Measurements from ENCODE around the gene EBF3.

DNA sequence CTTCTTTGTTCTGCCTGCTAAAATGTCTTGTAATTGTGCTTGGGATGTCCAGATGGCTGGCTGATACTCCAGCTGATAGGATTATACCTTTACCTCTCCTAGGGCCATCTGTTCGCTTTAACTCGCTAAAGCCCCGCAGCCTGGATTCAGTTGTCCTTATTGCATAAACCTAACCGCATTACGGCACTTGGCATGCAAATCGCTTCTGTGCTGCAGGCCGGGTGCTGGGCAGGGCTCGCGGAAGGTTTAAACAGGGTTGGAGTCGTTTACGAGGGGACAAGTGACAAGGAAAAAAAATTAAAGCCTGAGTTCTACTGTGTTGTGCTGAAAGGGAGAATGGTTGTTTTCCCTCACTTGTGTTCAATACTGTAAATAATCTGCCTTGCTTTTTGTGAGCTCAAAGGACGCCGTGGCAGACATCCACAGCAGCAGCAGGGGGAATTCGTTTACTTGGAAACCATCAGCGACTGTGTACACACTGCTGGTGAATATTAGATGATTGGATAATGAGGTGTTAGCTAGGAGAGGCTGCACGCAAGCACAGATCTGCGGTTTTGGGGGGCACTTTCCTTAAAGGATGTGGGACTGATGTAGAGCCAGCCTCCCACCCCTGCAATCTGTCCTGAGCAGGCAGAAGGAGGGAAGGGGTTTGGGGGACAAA lies 93.0 kb downstream of the EBF3 start:
- TF ChIP-seq POLR2A (IDR thresholded peaks at IDR 0.05): no peak
- TF ChIP-seq, protein P1, sequence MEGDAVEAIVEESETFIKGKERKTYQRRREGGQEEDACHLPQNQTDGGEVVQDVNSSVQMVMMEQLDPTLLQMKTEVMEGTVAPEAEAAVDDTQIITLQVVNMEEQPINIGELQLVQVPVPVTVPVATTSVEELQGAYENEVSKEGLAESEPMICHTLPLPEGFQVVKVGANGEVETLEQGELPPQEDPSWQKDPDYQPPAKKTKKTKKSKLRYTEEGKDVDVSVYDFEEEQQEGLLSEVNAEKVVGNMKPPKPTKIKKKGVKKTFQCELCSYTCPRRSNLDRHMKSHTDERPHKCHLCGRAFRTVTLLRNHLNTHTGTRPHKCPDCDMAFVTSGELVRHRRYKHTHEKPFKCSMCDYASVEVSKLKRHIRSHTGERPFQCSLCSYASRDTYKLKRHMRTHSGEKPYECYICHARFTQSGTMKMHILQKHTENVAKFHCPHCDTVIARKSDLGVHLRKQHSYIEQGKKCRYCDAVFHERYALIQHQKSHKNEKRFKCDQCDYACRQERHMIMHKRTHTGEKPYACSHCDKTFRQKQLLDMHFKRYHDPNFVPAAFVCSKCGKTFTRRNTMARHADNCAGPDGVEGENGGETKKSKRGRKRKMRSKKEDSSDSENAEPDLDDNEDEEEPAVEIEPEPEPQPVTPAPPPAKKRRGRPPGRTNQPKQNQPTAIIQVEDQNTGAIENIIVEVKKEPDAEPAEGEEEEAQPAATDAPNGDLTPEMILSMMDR (IDR thresholded peaks at IDR 0.05): no peak
- no peak for TF ChIP-seq POLR2AphosphoS5 (IDR thresholded peaks at IDR 0.05)
- no peak for TF ChIP-seq EP300 (IDR thresholded peaks at IDR 0.05)
